CD4-positive, alpha-beta T cell (primary cell): ENCODE measurements around the gene LRRK1. TPM values are rescaled to one million over a fixed set of nuclear protein-coding genes. Genes with fewer than 3 reads are reported as not detected.

Experiments
- ATAC-seq: fragments of 200-7000 bp; cut with Tn5 transposase; one replicate; pipeline ENCODE4 v1.10.0; 2022; ENCODE audit warnings: mild to moderate bottlenecking; ENCODE audit not compliant: poor library complexity
- CTCF ChIA-PET: fragments of 350-600 bp; sonication (Branson Sonifier 250); formaldehyde crosslinking; loops from one replicate; lab custom pipeline; 2021; ENCODE audit warnings: antibody characterized with exemption, inconsistent platforms; lab: Charles Lee
- POLR2A ChIA-PET: fragments of 350-600 bp; sonication (Branson Sonifier 250); formaldehyde crosslinking; loops from one replicate; lab custom pipeline; 2021; ENCODE audit warnings: antibody characterized with exemption, inconsistent platforms; lab: Charles Lee
- DNase-seq, 14 experiments: peaks; one replicate each; pipeline ENCODE4 v3.0.0-alpha.2; 2013 to 2020; ENCODE audit warnings: mixed read lengths in 2 of 14
- H3K27ac ChIP-seq, 2 donors: one replicate each; pipeline versions ENCODE4 v1.5.1 to v1.7.0; 2013; ENCODE audit warnings: low read length in 2 of 2, low read depth in 1 of 2, mild to moderate bottlenecking in 1 of 2
- H3K27me3 ChIP-seq, 2 experiments: 1 replicate in 1 of 2; 2 replicates in 1 of 2; pipeline versions ENCODE4 v1.6.1 to v1.7.0; 2013; ENCODE audit warnings: low read length in 2 of 2, control low read depth in 1 of 2, mild to moderate bottlenecking in 1 of 2, moderate library complexity in 1 of 2; ENCODE audit not compliant: insufficient read depth in 2 of 2, control insufficient read depth in 1 of 2
- H3K36me3 ChIP-seq: one replicate; pipeline ENCODE4 v1.6.1; 2013; ENCODE audit warnings: low read length, control low read depth; ENCODE audit not compliant: insufficient read depth
- H3K4me1 ChIP-seq: one replicate; pipeline ENCODE4 v1.6.1; 2013; ENCODE audit warnings: low read length, control low read depth; ENCODE audit not compliant: insufficient read depth
- H3K4me3 ChIP-seq: one replicate; pipeline ENCODE4 v1.5.1; 2013; ENCODE audit warnings: mild to moderate bottlenecking, low read length, moderate library complexity
- H3K9me3 ChIP-seq, 2 experiments: 1 replicate in 1 of 2; 2 replicates in 1 of 2; pipeline versions ENCODE4 v1.6.1 to v1.7.0; 2013; ENCODE audit warnings: low read length in 2 of 2, mild to moderate bottlenecking in 2 of 2, control low read depth in 1 of 2, moderate library complexity in 1 of 2; ENCODE audit not compliant: control insufficient read depth in 1 of 2, insufficient read depth in 1 of 2
- H3K27ac Mint-ChIP-seq: one replicate; pipeline ENCODE4 v1.8.0; 2020; ENCODE audit warnings: mixed read lengths
- H3K27me3 Mint-ChIP-seq: one replicate; pipeline ENCODE4 v1.8.0; 2021; ENCODE audit warnings: mixed read lengths
- H3K36me3 Mint-ChIP-seq: one replicate; pipeline ENCODE4 v1.8.0; 2021; ENCODE audit warnings: low read depth, mixed read lengths
- H3K4me1 Mint-ChIP-seq: one replicate; pipeline ENCODE4 v1.8.0; 2021; ENCODE audit warnings: low read depth, mixed read lengths
- H3K4me3 Mint-ChIP-seq: one replicate; pipeline ENCODE4 v1.8.0; 2020; ENCODE audit warnings: mild to moderate bottlenecking, mixed read lengths
- H3K9me3 Mint-ChIP-seq: one replicate; pipeline ENCODE4 v1.8.0; 2020; ENCODE audit warnings: mixed read lengths
- intact Hi-C, 2 experiments: fragments of 100-400 bp; cut with DNase I in 1 of 2; cut with micrococcal nuclease in 1 of 2; formaldehyde crosslinking; loops; one replicate each; pipeline versions ENCODE4 v1.15.1 to v1.9.0; 2023 to 2025; cut with DNase I, micrococcal nuclease
- total RNA-seq, 174 experiments: library from RNA in 2 of 174; stranded (reverse) in 2 of 174; gene quantifications; one replicate each; pipeline ENCODE4 v1.2.3 and lab custom pipeline; 2021 to 2026
- TF ChIP-seq, protein P1 (sequence below): fragments of 200-600 bp; IDR thresholded peaks from one replicate; pipeline ENCODE4 v1.8.0; 2022; ENCODE audit warnings: antibody characterized with exemption, mild to moderate bottlenecking

LRRK1 gene
- total RNA-seq, 2 experiments from 2014 or later = 0.60 to 0.73 TPM

DNA sequence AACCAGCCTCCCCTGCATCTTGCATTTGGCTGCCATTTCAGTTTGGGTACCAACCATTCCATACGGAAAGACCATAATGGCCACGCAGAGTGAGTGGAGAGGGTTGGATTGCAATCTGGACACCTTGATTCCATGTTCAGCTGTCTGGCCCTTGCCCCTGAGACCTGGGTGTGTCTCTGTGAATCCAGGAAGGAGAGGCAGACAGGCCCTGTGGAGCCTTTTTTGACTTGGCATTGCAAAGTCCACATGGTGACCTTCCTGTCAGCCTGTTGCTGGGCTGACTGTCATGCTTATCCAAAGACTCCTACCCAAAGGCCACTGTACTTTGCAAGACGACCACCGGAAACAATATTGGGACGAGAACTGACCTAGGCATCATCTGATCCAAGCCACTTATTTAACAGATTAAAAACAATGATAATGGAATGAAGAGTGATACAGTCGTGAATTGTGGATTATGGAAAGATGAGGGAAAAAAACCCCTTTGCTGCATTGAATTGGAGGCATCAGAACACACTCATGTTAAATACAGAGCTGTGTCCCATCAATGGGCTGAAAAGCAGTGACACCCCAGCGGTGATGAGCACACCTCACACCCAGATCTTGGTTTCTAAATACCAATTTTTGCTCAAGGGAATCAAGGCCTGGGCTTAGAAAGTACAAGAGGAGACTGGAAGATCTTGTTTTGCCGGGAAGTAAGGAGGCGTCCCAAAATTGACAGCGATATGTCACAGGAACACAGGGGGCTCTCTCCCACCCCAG is 86.0 kb downstream of the LRRK1 start:
- Mint-ChIP-seq H3K27ac (no peak overlapping the region), H3K4me1 (peaks cover 24% of the 10 kb centered on the region), H3K27me3 (peaks cover 11% of the 10 kb centered on the region), H3K9me3 (no peaks in the 10 kb centered on the region), H3K4me3 (no peak overlapping the region), H3K36me3 (no peaks in the 10 kb centered on the region)
- ATAC-seq (no peak), DNase-seq (no peak)
- Histone ChIP-seq H3K36me3 (no peaks in the 10 kb centered on the region), H3K4me1 (peaks cover 22% of the 10 kb centered on the region), H3K27me3 (peaks cover 0 to 3% of the 10 kb centered on the region in 2 experiments), H3K4me3 (no peak overlapping the region), H3K9me3 (peaks cover 0 to 4% of the 10 kb centered on the region in 2 experiments), H3K27ac (no peak overlapping the region)
- intact Hi-C loops = loop anchor here (5.0 to 10.0 kb wide), 4 partner anchors 82 to 1733 kb away; no protein-coding TSS in a partner anchor
- CTCF ChIA-PET = no interaction called here
- POLR2A ChIA-PET = no interaction called here
- TF ChIP-seq, protein P1, sequence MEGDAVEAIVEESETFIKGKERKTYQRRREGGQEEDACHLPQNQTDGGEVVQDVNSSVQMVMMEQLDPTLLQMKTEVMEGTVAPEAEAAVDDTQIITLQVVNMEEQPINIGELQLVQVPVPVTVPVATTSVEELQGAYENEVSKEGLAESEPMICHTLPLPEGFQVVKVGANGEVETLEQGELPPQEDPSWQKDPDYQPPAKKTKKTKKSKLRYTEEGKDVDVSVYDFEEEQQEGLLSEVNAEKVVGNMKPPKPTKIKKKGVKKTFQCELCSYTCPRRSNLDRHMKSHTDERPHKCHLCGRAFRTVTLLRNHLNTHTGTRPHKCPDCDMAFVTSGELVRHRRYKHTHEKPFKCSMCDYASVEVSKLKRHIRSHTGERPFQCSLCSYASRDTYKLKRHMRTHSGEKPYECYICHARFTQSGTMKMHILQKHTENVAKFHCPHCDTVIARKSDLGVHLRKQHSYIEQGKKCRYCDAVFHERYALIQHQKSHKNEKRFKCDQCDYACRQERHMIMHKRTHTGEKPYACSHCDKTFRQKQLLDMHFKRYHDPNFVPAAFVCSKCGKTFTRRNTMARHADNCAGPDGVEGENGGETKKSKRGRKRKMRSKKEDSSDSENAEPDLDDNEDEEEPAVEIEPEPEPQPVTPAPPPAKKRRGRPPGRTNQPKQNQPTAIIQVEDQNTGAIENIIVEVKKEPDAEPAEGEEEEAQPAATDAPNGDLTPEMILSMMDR = no peak

- POLR2A ChIA-PET = interaction anchor here (1.0 kb wide), 1 partner anchor 90 kb away, joined by 6 read pairs; no protein-coding TSS in a partner anchor
- intact Hi-C loops = loop anchor here (1.0 to 10.0 kb wide), 7 partner anchors 80 to 1735 kb away; no protein-coding TSS in a partner anchor
- H3K9me3 ChIP-seq = peaks cover 0 to 4% of the 10 kb centered on the region in 2 experiments
- DNase-seq (peak; percentile 12 to 76 (median 42)), ATAC-seq (no peak)
- Mint-ChIP-seq H3K4me3 (peak overlapping the region; percentile 81), H3K27me3 (peaks cover 6% of the 10 kb centered on the region), H3K27ac (peak overlapping the region; percentile 65), H3K9me3 (no peaks in the 10 kb centered on the region), H3K4me1 (peaks cover 24% of the 10 kb centered on the region), H3K36me3 (no peaks in the 10 kb centered on the region)
- H3K27ac ChIP-seq = no peak overlapping the region
- TF ChIP-seq, protein P1 = peak; percentile 86
- no peaks in the 10 kb centered on the region for H3K36me3 ChIP-seq
- peaks cover 22% of the 10 kb centered on the region for H3K4me1 ChIP-seq
- CTCF ChIA-PET = interaction anchor here (0.7 to 3.0 kb wide), 12 partner anchors 9 to 657 kb away, joined by 3 to 21 read pairs (median 6); partner anchors contain the start of gene LRRK1
- H3K27me3 ChIP-seq = no peaks in the 10 kb centered on the region
- no peak overlapping the region for H3K4me3 ChIP-seq
Observed at GRCh38 chr15:101006931-101007691, 88.0 kb downstream of the LRRK1 start.
